ENCODE measurements around the gene RASGEF1C.

The RASGEF1C gene

DNA sequence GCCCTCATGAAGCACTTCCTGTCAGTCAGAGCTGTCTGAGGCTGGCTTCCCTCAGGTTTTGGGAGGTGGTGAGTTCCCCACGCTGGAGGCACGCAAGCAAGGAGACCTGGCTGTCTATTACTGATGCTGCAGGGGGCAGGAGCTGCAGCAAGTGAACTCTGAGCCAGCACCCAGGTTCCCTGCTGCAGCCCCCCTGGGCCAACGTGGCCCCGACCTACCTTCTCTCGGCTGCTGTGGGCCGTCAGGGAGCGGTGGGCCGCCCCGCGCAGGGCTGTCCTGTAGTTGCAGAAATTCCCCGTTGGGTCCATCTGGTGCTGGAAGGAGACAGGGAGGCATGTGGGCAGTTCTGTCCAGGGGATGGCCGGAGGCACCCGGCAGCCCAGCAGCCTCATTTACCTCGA, 90.6 kb downstream of the RASGEF1C start:
- ChIA-PET CTCF (interaction anchor here (0.7 kb wide), 1 partner anchor 58 kb away, joined by 3 read pairs; no protein-coding TSS in a partner anchor), POLR2A (no interaction called here)
- H3K9me3 ChIP-seq (ENCODE audit: control insufficient read depth, insufficient read depth, low read depth, low read length), result no peaks in the 10 kb centered on the region
- TF ChIP-seq ZNF600 (tag by site-specific recombination; IDR thresholded peaks at IDR 0.05) (no peak), TCF7L2 (IDR thresholded peaks at IDR 0.05; ENCODE audit: borderline replicate concordance, low read depth, low read length) (no peak), GLI4 (tag by site-specific recombination; IDR thresholded peaks at IDR 0.05) (no peak), ZEB2 (tag by site-specific recombination; IDR thresholded peaks at IDR 0.05) (no peak), ZFP41 (tag by site-specific recombination; IDR thresholded peaks at IDR 0.05; ENCODE audit: borderline replicate concordance) (no peak), TRIM28 (IDR thresholded peaks at IDR 0.05; ENCODE audit: borderline replicate concordance, low read length) (no peak), YY2 (tag by site-specific recombination; IDR thresholded peaks at IDR 0.05) (no peak), ZNF513 (tag by site-specific recombination; IDR thresholded peaks at IDR 0.05) (no peak), ZBTB21 (tag by site-specific recombination; IDR thresholded peaks at IDR 0.05) (no peak), ZNF510 (tag by site-specific recombination; IDR thresholded peaks at IDR 0.05; ENCODE audit: insufficient replicate concordance) (no peak), INSM2 (tag by site-specific recombination; IDR thresholded peaks at IDR 0.05) (no peak), ZNF404 (tag by site-specific recombination; IDR thresholded peaks at IDR 0.05) (no peak), WT1 (tag by site-specific recombination; IDR thresholded peaks at IDR 0.05) (no peak), ZNF610 (tag by site-specific recombination; IDR thresholded peaks at IDR 0.05; ENCODE audit: borderline replicate concordance) (no peak), AEBP2 (tag by site-specific recombination; IDR thresholded peaks at IDR 0.05; ENCODE audit: borderline replicate concordance) (no peak), ZNF501 (tag by site-specific recombination; IDR thresholded peaks at IDR 0.05) (no peak)
- TF ChIP-seq, protein P1, sequence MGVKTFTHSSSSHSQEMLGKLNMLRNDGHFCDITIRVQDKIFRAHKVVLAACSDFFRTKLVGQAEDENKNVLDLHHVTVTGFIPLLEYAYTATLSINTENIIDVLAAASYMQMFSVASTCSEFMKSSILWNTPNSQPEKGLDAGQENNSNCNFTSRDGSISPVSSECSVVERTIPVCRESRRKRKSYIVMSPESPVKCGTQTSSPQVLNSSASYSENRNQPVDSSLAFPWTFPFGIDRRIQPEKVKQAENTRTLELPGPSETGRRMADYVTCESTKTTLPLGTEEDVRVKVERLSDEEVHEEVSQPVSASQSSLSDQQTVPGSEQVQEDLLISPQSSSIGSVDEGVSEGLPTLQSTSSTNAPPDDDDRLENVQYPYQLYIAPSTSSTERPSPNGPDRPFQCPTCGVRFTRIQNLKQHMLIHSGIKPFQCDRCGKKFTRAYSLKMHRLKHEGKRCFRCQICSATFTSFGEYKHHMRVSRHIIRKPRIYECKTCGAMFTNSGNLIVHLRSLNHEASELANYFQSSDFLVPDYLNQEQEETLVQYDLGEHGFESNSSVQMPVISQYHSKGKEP (tag by site-specific recombination; IDR thresholded peaks at IDR 0.05), result no peak
- no peak overlapping the region for H3K4me3 ChIP-seq (ENCODE audit: low read depth, low read length)
- no peaks in the 10 kb centered on the region for H3K4me1 ChIP-seq (ENCODE audit: control insufficient read depth, insufficient read depth, low read length)
- no peaks in the 10 kb centered on the region for H3K36me3 ChIP-seq (ENCODE audit: control insufficient read depth in 2 of 2, insufficient read depth in 1 of 2, low read length in 2 of 2)
- no peak overlapping the region for H3K27ac ChIP-seq (ENCODE audit: extremely low read depth, low read depth, low read length)

- TF ChIP-seq ZNF324 (tag by site-specific recombination; IDR thresholded peaks at IDR 0.05) (no peak), SCRT2 (tag by site-specific recombination; IDR thresholded peaks at IDR 0.05) (0 out of 2 replicates have a peak, but pooled peaks have one; percentile 17)
- TF ChIP-seq, protein P2, sequence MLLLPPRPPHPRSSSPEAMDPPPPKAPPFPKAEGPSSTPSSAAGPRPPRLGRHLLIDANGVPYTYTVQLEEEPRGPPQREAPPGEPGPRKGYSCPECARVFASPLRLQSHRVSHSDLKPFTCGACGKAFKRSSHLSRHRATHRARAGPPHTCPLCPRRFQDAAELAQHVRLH (tag by site-specific recombination; IDR thresholded peaks at IDR 0.05), result no peak
Measured at GRCh38 chr5:180117000-180117725, 91.8 kb downstream of the RASGEF1C start.

More at GRCh38 chr5:180117000-180117725, 91.8 kb downstream of the RASGEF1C start:
- Histone ChIP-seq H3K27ac (ENCODE audit: extremely low read depth, low read depth, low read length) (no peak overlapping the region), H3K4me1 (ENCODE audit: control insufficient read depth, insufficient read depth, low read length) (no peaks in the 10 kb centered on the region), H3K4me3 (ENCODE audit: low read depth, low read length) (no peak overlapping the region), H3K9me3 (ENCODE audit: control insufficient read depth, insufficient read depth, low read depth, low read length) (no peaks in the 10 kb centered on the region), H3K36me3 (ENCODE audit: control insufficient read depth in 2 of 2, insufficient read depth in 1 of 2, low read length in 2 of 2) (no peaks in the 10 kb centered on the region)
- ChIA-PET POLR2A (no interaction called here), CTCF (interaction anchor here (1.2 kb wide), 1 partner anchor 202 kb away, joined by 5 read pairs; no protein-coding TSS in a partner anchor)
